ENCODE measurements around the gene RNASEH2C.

GRCh38 chr11:65672180-65672860 is 48.3 kb downstream of the RNASEH2C start:
- TF ChIP-seq SP4 (CRISPR knock-in tag; IDR thresholded peaks at IDR 0.05) (no peak), HDAC2 (CRISPR knock-in tag; IDR thresholded peaks at IDR 0.05) (no peak), ZNF678 (CRISPR knock-in tag; IDR thresholded peaks at IDR 0.05) (no peak), CTCF (CRISPR knock-in tag; IDR thresholded peaks at IDR 0.05) (no peak), ASH2L (IDR thresholded peaks at IDR 0.05; ENCODE audit: insufficient read length, low read depth, low read length) (no peak), ZNF784 (CRISPR knock-in tag; IDR thresholded peaks at IDR 0.05; ENCODE audit: borderline replicate concordance) (no peak), PHF8 (CRISPR knock-in tag; IDR thresholded peaks at IDR 0.05) (no peak), TFE3 (CRISPR knock-in tag; IDR thresholded peaks at IDR 0.05) (no peak), GABPA (IDR thresholded peaks at IDR 0.05; ENCODE audit: low read depth, low read length) (no peak), GABPA (CRISPR knock-in tag; IDR thresholded peaks at IDR 0.05; ENCODE audit: low read depth) (no peak), ZNF766 (CRISPR knock-in tag; IDR thresholded peaks at IDR 0.05; ENCODE audit: borderline replicate concordance) (no peak), SP1 (IDR thresholded peaks at IDR 0.05) (no peak), SP1 (CRISPR knock-in tag; IDR thresholded peaks at IDR 0.05) (no peak), NFATC3 (CRISPR knock-in tag; IDR thresholded peaks at IDR 0.05) (no peak), BHLHE40 (IDR thresholded peaks at IDR 0.05; ENCODE audit: low read length) (no peak)
